AG09319 (cell line): ENCODE results near the gene PEPD.
"Not testable (repeated sequence)": the region's sequence is repeated elsewhere in the genome, so short reads cannot be mapped to it uniquely, and the experiment has no call there.

Experiments
- DNase-seq: peaks from one replicate; pipeline ENCODE4 v3.0.0-alpha.2; 2010; ENCODE audit warnings: low read depth; ENCODE audit errors: extremely low read depth
- CTCF ChIP-seq: IDR thresholded peaks from 2 replicates; pipeline ENCODE4 v1.5.1; 2011; ENCODE audit warnings: low read depth, mild to moderate bottlenecking, inconsistent platforms, low read length, moderate library complexity

Gene PEPD

GRCh38 chr19:33482476-33482875 lies 39.1 kb downstream of the PEPD start:
- DNase-seq, result no peak
- TF ChIP-seq CTCF, result no peak

- no peak for TF ChIP-seq CTCF
- DNase-seq, result no peak
Observed at GRCh38 chr19:33481863-33482262, 39.7 kb downstream of the PEPD start.

GRCh38 chr19:33479570-33479969 lies 42.0 kb downstream of the PEPD start:
- not testable (repeated sequence) for DNase-seq

GRCh38 chr19:33477781-33478180 lies 43.8 kb downstream of the PEPD start:
- no peak for TF ChIP-seq CTCF
- DNase-seq, result no peak

- TF ChIP-seq CTCF, result no peak
Observed at GRCh38 chr19:33476151-33476707, 45.4 kb downstream of the PEPD start.

GRCh38 chr19:33473653-33474305 lies 47.8 kb downstream of the PEPD start:
- TF ChIP-seq CTCF, result no peak
- peak; percentile 7 for DNase-seq

More at GRCh38 chr19:33476151-33476707, 45.4 kb downstream of the PEPD start:
- DNase-seq, result no peak

GRCh38 chr19:33472691-33473652 lies 48.6 kb downstream of the PEPD start:
- no peak for TF ChIP-seq CTCF
- DNase-seq, result peak; percentile 63
